IMR-90 (cell line): Measurements from ENCODE around the gene CMSS1. TPM values are rescaled to one million over a fixed set of nuclear protein-coding genes. Genes with fewer than 3 reads are reported as not detected.

Experiments
- ATAC-seq: fragments of 200-7000 bp; cut with Tn5 transposase; 2 replicates; pipeline ENCODE4 v1.9.1; 2020; ENCODE audit warnings: low read depth, mild to moderate bottlenecking, moderate library complexity
- BruUV-seq: library from RNA; stranded (reverse); fragments of 400-500 nt; replicated peaks from 2 replicates; lab custom pipeline; 2021; lab: Mats Ljungman, UMichigan
- CTCF ChIA-PET: fragments of 300-600 bp; formaldehyde crosslinking; extraction: SDS; loops from one replicate; lab custom pipeline; 2021; ENCODE audit warnings: antibody characterized with exemption; lab: Yijun Ruan, JAX
- POLR2A ChIA-PET: fragments of 300-600 bp; sonication (Branson Sonifier 250); formaldehyde crosslinking; loops from one replicate; lab custom pipeline; 2022; ENCODE audit warnings: antibody characterized with exemption; ENCODE audit not compliant: unreplicated experiment; lab: Charles Lee
- DNase-seq: peaks from one replicate; pipeline ENCODE4 v3.0.0; 2013
- H2AFZ ChIP-seq: replicated peaks from 2 replicates; pipeline ENCODE3; 2013; ENCODE audit warnings: low read length, mild to moderate bottlenecking; ENCODE audit not compliant: poor library complexity
- H2AK5ac ChIP-seq: 2 replicates; pipeline ENCODE4 v1.6.1; 2013; ENCODE audit warnings: low read depth, low read length, inconsistent platforms
- H2AK9ac ChIP-seq: replicated peaks from 2 replicates; pipeline ENCODE3; 2013; ENCODE audit warnings: mild to moderate bottlenecking, low read depth, low read length, moderate library complexity; ENCODE audit not compliant: poor library complexity
- H2BK120ac ChIP-seq: 2 replicates; pipeline ENCODE4 v1.6.1; 2013; ENCODE audit warnings: low read depth, low read length, inconsistent platforms
- H2BK15ac ChIP-seq: 3 replicates; pipeline ENCODE4 v1.6.1; 2013; ENCODE audit warnings: low read depth, low read length, inconsistent platforms
- H2BK20ac ChIP-seq: 2 replicates; pipeline ENCODE4 v1.6.1; 2013; ENCODE audit warnings: low read depth, mild to moderate bottlenecking, inconsistent platforms, low read length, moderate library complexity
- H2BK5ac ChIP-seq: 2 replicates; pipeline ENCODE4 v1.6.1; 2013; ENCODE audit warnings: mild to moderate bottlenecking, low read depth, low read length, inconsistent platforms; ENCODE audit not compliant: poor library complexity, severe bottlenecking
- H3K14ac ChIP-seq: replicated peaks from 2 replicates; pipeline ENCODE4 v1.6.1; 2013; ENCODE audit warnings: low read depth, low read length, inconsistent platforms
- H3K18ac ChIP-seq: 2 replicates; pipeline ENCODE4 v1.6.1; 2013; ENCODE audit warnings: low read depth, low read length, control low read depth
- H3K23ac ChIP-seq: 2 replicates; pipeline ENCODE4 v1.6.1; 2013; ENCODE audit warnings: low read depth, low read length, inconsistent platforms
- H3K27ac ChIP-seq: 2 replicates; pipeline ENCODE4 v1.5.1; 2013; ENCODE audit warnings: mild to moderate bottlenecking, control low read depth, low read length; ENCODE audit not compliant: insufficient read depth
- H3K27me3 ChIP-seq: 2 replicates; pipeline ENCODE4 v1.6.1; 2013; ENCODE audit warnings: low read length; ENCODE audit not compliant: control insufficient read depth, insufficient read depth
- H3K36me3 ChIP-seq: 2 replicates; pipeline ENCODE4 v1.6.1; 2013; ENCODE audit warnings: low read length, mixed read lengths; ENCODE audit not compliant: control insufficient read depth, insufficient read depth
- H3K4ac ChIP-seq: 2 replicates; pipeline ENCODE4 v1.6.1; 2013; ENCODE audit warnings: low read depth, low read length, inconsistent platforms
- H3K4me1 ChIP-seq: 2 replicates; pipeline ENCODE4 v1.6.1; 2013; ENCODE audit warnings: low read length, mixed read lengths; ENCODE audit not compliant: control insufficient read depth, insufficient read depth
- H3K4me2 ChIP-seq: 2 replicates; pipeline ENCODE4 v1.6.1; 2013; ENCODE audit warnings: low read depth, mild to moderate bottlenecking, control low read depth, low read length, moderate library complexity
- H3K4me3 ChIP-seq: 2 replicates; pipeline ENCODE4 v1.5.1; 2013; ENCODE audit warnings: low read depth, mild to moderate bottlenecking, control low read depth, low read length, moderate library complexity; ENCODE audit not compliant: insufficient read depth
- H3K56ac ChIP-seq: 2 replicates; pipeline ENCODE4 v1.6.1; 2013; ENCODE audit warnings: low read length, inconsistent platforms; ENCODE audit not compliant: insufficient read depth; ENCODE audit errors: extremely low read depth
- H3K79me1 ChIP-seq, 2 experiments: 2 replicates each; pipeline ENCODE4 v1.6.1; 2013; ENCODE audit warnings: low read length in 2 of 2, inconsistent platforms in 1 of 2, low read depth in 1 of 2
- H3K9ac ChIP-seq: 2 replicates; pipeline ENCODE4 v1.6.1; 2013; ENCODE audit warnings: low read depth, low read length, control low read depth
- H3K9me1 ChIP-seq: 2 replicates; pipeline ENCODE4 v1.6.1; 2013; ENCODE audit warnings: low read length, inconsistent platforms; ENCODE audit not compliant: insufficient read depth
- H3K9me3 ChIP-seq: 2 replicates; pipeline ENCODE4 v1.6.1; 2013; ENCODE audit warnings: low read length; ENCODE audit not compliant: control insufficient read depth, insufficient read depth
- H4K20me1 ChIP-seq: 2 replicates; pipeline ENCODE4 v1.6.1; 2013; ENCODE audit warnings: low read length, inconsistent platforms; ENCODE audit not compliant: insufficient read depth
- H4K5ac ChIP-seq: 2 replicates; pipeline ENCODE4 v1.6.1; 2013; ENCODE audit warnings: mild to moderate bottlenecking, low read depth, low read length, control low read depth
- H4K8ac ChIP-seq, 2 experiments: 2 replicates each; pipeline ENCODE4 v1.6.1; 2013; ENCODE audit warnings: low read depth in 2 of 2, low read length in 2 of 2, control low read depth in 1 of 2, inconsistent platforms in 1 of 2
- H4K91ac ChIP-seq: 2 replicates; pipeline ENCODE4 v1.6.1; 2013; ENCODE audit warnings: low read depth, low read length, inconsistent platforms; ENCODE audit not compliant: insufficient read depth
- BHLHE40 ChIP-seq: fragments of 150-350 bp; IDR thresholded peaks from 2 replicates; pipeline ENCODE4 v1.6.1; 2016; ENCODE audit warnings: mild to moderate bottlenecking, low read depth, low read length
- CHD1 ChIP-seq: IDR thresholded peaks from 2 replicates; pipeline ENCODE4 v1.6.1; 2012; ENCODE audit warnings: low read depth, low read length, improper control_type of control experiment
- FOS ChIP-seq: fragments of 150-350 bp; IDR thresholded peaks from 2 replicates; pipeline ENCODE4 v1.6.1; 2016; ENCODE audit warnings: low read depth, low read length
- MXI1 ChIP-seq: IDR thresholded peaks from 2 replicates; pipeline ENCODE4 v1.6.1; 2012; ENCODE audit warnings: low read depth, mild to moderate bottlenecking, low read length, moderate library complexity, borderline replicate concordance
- NFE2L2 ChIP-seq: fragments of 150-350 bp; IDR thresholded peaks from 2 replicates; pipeline ENCODE4 v1.6.1; 2016; ENCODE audit warnings: low read depth, mild to moderate bottlenecking, low read length
- RAD21 ChIP-seq: IDR thresholded peaks from 2 replicates; pipeline ENCODE4 v1.6.1; 2012; ENCODE audit warnings: low read length, improper control_type of control experiment
- RCOR1 ChIP-seq: IDR thresholded peaks from 2 replicates; pipeline ENCODE4 v1.6.1; 2012; ENCODE audit warnings: mild to moderate bottlenecking, low read length, improper control_type of control experiment; ENCODE audit not compliant: insufficient replicate concordance
- RFX5 ChIP-seq: IDR thresholded peaks from 2 replicates; pipeline ENCODE4 v1.8.0; 2012; ENCODE audit warnings: low read depth, mild to moderate bottlenecking, low read length, moderate library complexity
- SMC3 ChIP-seq: fragments of 150-350 bp; IDR thresholded peaks from 2 replicates; pipeline ENCODE4 v1.6.1; 2016; ENCODE audit warnings: low read depth, mild to moderate bottlenecking, antibody characterized with exemption, low read length, moderate library complexity
- WGBS, 2 experiments: methylation state at CpG; one replicate each; pipeline versions ENCODE4 v1.1.5 to v1.1.7; 2013; ENCODE audit warnings: missing lambda C conversion rate in 2 of 2; ENCODE audit not compliant: insufficient read length in 1 of 2; ENCODE audit errors: extremely low coverage in 2 of 2; 5-methylcytosine and 5-hydroxymethylcytosine counted together
- dilution Hi-C: fragments of 300-500 bp; cut with HindIII; formaldehyde crosslinking; loops from one replicate; pipeline ENCODE4 v1.14.3; 2018; ENCODE audit warnings: low sequenced_read_pairs; ENCODE audit not compliant: unreplicated experiment
- in situ Hi-C: fragments of 300-500 bp; cut with MboI; formaldehyde crosslinking; loops from 3 replicates; pipeline ENCODE4 v1.14.3; 2019; ENCODE audit warnings: low sequenced_read_pairs, inconsistent platforms, mixed read lengths
- intact Hi-C: fragments of 100-400 bp; cut with micrococcal nuclease; formaldehyde crosslinking; loops from 2 replicates; pipeline ENCODE4 v1.10.0; 2022
- polyA plus RNA-seq, 3 experiments: library from polyadenylated mRNA; depleted of rRNA; stranded (reverse); fragments of >200 nt; gene quantifications; 2 replicates each; pipeline ENCODE4 v1.2.3, GENCODE V29; 2012; ENCODE audit warnings: low replicate concordance in 1 of 3
- total RNA-seq: library from RNA; depleted of rRNA; stranded (reverse); fragments of >200 nt; gene quantifications from 2 replicates; pipeline ENCODE4 v1.2.3, GENCODE V29; 2012
- TF ChIP-seq, protein P1 (sequence below): conservative IDR thresholded peaks from 2 replicates; pipeline ENCODE4 v1.5.1; 2012; ENCODE audit warnings: mild to moderate bottlenecking, low read depth, low read length, improper control_type of control experiment

CMSS1 gene
- total and polyA plus RNA-seq, 2 of the 4 experiments (the other 2 are of a cell fraction), result 12.5 to 13.6 TPM

DNA sequence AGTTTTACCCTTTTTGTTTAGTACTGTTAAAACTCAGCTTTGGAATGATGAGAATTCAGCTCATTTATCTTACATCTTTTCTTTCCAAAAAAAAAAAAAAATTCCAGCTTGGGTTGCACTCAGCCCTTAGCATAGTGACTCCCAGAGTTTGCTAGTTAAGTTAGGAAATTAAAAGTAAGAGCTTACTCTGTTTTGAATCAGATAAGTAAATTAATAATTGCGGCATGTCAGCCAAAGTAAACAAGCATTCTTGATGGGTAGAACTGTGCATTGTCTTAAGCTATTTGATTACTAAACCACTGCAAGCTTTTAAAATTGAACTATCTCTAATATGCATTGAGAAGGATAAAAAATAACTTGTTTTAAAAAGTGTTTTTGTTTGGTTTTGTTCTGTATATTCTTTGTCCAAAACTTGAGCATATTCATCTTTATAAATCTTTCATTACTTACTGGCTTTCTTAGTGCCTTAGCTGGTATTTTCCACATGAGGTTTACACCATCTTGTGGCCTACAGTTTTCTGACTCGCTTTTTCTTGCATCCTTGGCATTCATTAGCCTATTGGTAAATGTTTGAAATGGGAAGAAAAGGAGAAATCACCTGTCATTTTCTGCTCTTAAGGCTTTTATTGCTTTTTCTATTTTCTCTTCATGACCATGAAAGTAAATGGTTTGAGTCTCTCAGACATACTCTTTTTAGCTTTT lies 189.1 kb downstream of the CMSS1 start:
- Histone ChIP-seq H3K36me3 (no peaks in the 10 kb centered on the region), H3K14ac (no peak overlapping the region), H4K20me1 (no peaks in the 10 kb centered on the region), H3K9ac (no peak overlapping the region), H4K5ac (peak overlapping the region; percentile 40; the same call in 1 of the 2 replicates), H3K9me1 (peaks cover 12% of the 10 kb centered on the region; the same call in 1 of the 2 replicates), H3K18ac (peak overlapping the region; percentile 53), H3K4me2 (peak overlapping the region; percentile 37; the same call in 1 of the 2 replicates), H3K4ac (no peak overlapping the region), H2AFZ (no peak overlapping the region), H3K4me3 (no peak overlapping the region), H2BK15ac (no peak overlapping the region), H3K79me1 (peaks cover 6 to 7% of the 10 kb centered on the region in 2 experiments; a peak in 3 of 4 replicates), H2AK5ac (no peak overlapping the region), H2AK9ac (no peak overlapping the region), H3K9me3 (no peaks in the 10 kb centered on the region), H3K4me1 (peaks cover 11% of the 10 kb centered on the region), H3K56ac (no peak overlapping the region), H2BK20ac (no peak overlapping the region), H4K91ac (no peak overlapping the region), H3K27ac (no peak overlapping the region), H3K23ac (no peak overlapping the region), H4K8ac (no peak overlapping the region), H2BK5ac (no peak overlapping the region), H3K27me3 (no peaks in the 10 kb centered on the region), H2BK120ac (peak overlapping the region; percentile 16; the same call in 1 of the 2 replicates)
- ATAC-seq (peak; percentile 38; the same call in 1 of the 2 replicates), DNase-seq (peak; percentile 60)
- in situ Hi-C loops (no loop called here), intact Hi-C loops (loop anchor here (2.0 kb wide), 1 partner anchor 134 kb away; no protein-coding TSS in a partner anchor), dilution Hi-C loops (no loop called here)
- TF ChIP-seq CHD1 (no peak), NFE2L2 (no peak), RFX5 (no peak), FOS (no peak), MXI1 (no peak), BHLHE40 (no peak), SMC3 (peak; percentile 31; the same call in 1 of the 2 replicates), RAD21 (peak; percentile 43), RCOR1 (no peak)
- TF ChIP-seq, protein P1, sequence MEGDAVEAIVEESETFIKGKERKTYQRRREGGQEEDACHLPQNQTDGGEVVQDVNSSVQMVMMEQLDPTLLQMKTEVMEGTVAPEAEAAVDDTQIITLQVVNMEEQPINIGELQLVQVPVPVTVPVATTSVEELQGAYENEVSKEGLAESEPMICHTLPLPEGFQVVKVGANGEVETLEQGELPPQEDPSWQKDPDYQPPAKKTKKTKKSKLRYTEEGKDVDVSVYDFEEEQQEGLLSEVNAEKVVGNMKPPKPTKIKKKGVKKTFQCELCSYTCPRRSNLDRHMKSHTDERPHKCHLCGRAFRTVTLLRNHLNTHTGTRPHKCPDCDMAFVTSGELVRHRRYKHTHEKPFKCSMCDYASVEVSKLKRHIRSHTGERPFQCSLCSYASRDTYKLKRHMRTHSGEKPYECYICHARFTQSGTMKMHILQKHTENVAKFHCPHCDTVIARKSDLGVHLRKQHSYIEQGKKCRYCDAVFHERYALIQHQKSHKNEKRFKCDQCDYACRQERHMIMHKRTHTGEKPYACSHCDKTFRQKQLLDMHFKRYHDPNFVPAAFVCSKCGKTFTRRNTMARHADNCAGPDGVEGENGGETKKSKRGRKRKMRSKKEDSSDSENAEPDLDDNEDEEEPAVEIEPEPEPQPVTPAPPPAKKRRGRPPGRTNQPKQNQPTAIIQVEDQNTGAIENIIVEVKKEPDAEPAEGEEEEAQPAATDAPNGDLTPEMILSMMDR, result peak; percentile 36
- WGBS, 2 experiments, result no CpG with 5 or more reads among the region's 2 CpGs
- no TSS peak for BruUV-seq
- ChIA-PET CTCF (interaction anchor here (0.6 to 2.0 kb wide), 9 partner anchors 9 to 171 kb away, joined by 3 to 5 read pairs (median 4); no protein-coding TSS in a partner anchor), POLR2A (interaction anchor here (0.6 to 1.2 kb wide), 3 partner anchors 130 to 250 kb away, joined by 3 to 6 read pairs (median 3); no protein-coding TSS in a partner anchor)
